ENCODE results near the gene CMPK2.
"Not testable (repeated sequence)": the region's sequence is repeated elsewhere in the genome, so short reads cannot be mapped to it uniquely, and the experiment has no call there.

The CMPK2 gene

DNA sequence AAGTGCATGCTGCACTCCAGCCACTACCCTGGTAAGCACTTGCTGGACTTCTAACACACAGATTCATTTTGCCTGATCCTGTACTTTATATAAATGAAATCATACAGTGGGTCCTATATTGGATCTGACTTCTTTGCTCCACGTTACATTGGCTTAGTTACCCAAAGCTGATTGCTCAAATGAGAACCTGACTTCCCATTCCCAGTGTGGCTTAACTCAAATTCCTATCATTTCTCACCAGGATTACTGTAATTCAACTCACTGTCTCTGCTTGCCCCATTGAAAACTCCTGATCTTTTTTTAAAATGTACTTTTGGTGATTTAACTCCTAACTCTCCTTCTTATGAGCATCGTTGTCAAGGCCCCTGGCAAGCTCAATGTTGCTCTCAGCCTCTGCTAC is 13.3 kb upstream of the CMPK2 start:
- no peak for DNase-seq

DNA sequence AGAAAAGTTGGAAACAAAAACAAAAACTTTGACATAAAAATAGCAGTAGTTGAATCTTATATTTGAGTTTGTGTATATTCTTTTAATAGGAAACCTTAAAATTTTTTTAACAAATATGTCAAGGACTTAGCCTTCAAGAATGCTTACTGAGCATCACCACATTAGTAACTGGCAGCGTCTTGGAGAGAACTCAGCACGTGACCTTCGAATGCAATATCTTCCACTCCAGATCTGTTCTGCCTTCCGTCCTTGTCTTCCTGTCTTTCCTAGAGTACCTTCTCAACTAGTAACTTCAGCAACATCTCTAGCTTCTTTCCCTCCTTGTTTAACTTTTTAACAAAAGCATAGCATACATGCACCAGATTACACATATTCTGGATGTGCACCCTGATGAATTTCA is 12.8 kb upstream of the CMPK2 start:
- DNase-seq = no peak

GRCh38 chr2:6877402-6878304 is 11.9 kb upstream of the CMPK2 start, which contains the start of gene RSAD2:
Gene RSAD2 (plus strand): TSS chr2:6877777. CDS start chr2:6877801, 24 bp downstream.
- DNase-seq = peak; percentile 16

GRCh38 chr2:6876309-6876708 is 10.6 kb upstream of the CMPK2 start:
- DNase-seq = no peak

GRCh38 chr2:6874032-6874431 is 8.3 kb upstream of the CMPK2 start:
- DNase-seq = no peak

DNA sequence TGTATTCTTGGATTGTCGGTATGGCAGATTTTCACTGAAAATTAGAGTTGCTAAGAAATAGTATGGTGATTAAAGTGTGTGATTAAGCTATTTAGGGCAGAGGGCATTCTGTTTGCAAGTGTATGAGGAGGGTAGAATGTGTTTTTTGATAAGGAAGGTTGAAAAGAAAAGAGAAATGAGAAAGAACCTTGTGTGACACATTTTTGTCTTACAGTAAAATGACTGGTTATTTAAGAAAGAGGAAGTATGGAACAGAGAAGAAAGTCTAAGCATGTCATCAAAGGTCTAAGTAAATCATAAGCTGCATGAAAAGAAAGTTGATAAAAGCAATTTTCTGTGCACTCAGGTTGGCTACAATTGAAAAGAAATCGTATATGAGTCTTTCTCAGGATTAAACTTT is 6.7 kb upstream of the CMPK2 start:
- DNase-seq = no peak

DNA sequence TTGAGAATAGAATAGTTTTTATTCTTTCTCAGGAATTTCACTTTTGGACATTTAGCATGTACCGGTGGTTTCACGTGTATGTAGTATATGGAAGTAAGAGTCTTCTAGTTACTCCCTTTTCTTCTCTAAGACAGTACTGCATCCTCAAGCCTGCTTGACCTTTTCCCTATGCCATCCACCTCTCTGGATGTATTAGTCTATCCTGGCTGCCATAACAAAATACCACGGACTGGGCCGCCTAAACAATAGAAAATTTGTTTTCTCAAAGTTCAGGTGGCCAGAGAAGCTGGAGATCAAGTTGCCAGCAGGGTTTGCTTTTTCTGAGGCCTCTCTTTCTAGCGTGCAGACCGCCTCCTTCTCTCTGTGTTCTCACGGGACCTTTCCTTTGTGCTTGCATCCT is 1.3 kb upstream of the CMPK2 start:
- DNase-seq = no peak

DNA sequence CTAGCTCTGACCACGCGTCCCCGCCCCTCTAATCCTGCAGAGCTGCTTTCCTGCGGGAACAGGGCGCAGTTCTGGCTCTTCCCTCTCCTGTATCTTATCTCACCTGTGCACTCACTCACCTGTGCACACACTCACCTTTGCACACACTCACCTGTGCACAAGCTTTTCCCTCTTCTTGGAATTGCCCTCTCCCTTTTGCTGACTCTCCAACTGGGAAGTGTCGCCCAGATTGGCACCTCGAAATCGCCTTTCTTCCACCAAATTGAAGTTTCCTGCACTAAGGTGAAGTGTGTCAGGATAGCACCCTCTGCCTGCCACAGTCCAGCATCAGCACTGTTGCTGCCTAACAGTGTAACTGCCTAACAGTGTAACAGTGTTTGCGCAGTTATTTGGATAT is 566 bp upstream of the CMPK2 start:
- DNase-seq = peak; percentile 30

DNA sequence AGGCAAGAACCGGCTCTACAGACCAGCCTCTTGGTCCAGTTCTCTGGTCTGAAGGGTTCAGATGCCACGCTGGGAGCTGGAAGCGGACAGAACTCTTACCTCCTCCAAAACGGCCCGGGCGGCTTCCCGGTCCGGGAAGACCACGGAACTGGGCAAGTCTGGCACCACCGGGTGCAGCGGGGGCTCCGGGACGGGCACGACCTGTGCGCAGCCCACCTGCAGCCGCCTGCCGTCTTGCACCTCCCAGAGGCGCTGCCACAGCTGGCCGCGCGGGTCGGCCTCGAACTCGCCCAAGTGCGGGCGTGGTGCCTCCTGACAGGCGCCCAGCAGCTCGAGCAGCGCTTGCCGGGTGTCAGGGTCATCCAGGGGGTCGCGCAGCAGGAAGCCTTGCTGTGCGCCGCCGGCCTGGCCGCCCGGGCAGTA is 773 bp downstream of the CMPK2 start:
- DNase-seq = no peak

DNA sequence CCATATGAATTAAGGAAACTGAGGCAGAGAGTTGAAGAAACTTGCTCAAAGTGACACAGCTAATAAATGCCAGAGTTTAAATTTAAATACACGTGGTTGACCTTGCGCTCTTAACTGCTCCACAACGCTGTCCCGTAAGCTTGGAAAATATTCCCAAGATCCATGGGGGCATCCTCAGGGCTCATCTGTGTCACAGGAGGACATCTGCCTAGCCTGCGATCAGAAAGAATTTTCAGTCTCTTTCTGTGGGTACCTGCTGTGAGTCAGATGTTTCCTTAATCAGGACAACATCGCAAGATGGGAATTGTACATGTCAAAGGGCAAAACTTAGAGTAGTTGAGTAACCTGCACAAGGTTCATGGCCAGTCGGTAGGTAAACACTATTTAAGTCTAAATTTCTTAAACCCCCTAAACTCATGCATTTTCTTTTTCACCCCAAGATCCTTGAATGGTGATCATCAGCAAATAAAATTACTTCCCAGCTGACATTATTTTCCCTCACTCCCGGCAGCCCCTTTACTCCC is 1.4 kb downstream of the CMPK2 start:
- no peak for DNase-seq

DNA sequence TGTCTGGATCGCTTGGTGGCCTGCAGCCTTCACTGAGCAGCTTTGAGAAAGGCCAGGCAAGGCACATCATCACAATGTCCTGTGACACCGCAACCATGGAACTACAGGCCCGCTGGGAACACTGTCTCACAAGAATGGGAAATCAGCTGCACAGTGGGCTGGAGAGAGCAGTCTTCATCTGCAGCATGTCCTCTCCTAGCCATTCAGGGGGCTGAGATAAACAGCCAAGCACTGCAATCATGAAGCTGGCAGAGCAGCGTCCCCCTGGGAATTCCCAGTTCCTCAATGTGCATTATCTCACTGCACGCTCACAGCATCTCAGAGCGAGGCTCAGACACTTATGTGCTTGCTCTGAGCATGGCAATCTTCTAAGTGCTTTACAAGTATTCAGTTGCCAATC is 1.9 kb downstream of the CMPK2 start:
- no peak for DNase-seq

GRCh38 chr2:6860296-6860695 is 5.4 kb downstream of the CMPK2 start:
- no peak for DNase-seq

- DNase-seq = not testable (repeated sequence)
These were observed 7.2 kb downstream of the CMPK2 start for GRCh38 chr2:6858466-6859027.

DNA sequence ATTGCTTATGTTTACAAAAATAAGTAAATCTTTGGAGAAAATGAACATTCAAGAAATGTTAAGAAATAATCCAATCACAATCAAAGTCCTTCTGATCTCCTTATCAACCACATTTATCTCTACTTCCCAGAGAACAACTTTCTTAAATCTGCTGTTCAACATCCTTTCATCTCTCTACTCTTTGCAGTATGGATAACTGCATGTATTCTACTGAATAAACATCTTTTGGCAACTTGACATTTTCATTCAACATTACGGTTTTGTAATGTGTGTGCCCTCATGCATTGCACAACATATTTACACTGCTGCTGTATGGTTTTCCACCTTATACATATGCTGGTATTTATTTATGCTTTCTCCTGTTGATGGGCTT is 9.2 kb downstream of the CMPK2 start:
- no peak for DNase-seq

GRCh38 chr2:6855860-6856547 is 9.7 kb downstream of the CMPK2 start:
- DNase-seq = no peak

DNA sequence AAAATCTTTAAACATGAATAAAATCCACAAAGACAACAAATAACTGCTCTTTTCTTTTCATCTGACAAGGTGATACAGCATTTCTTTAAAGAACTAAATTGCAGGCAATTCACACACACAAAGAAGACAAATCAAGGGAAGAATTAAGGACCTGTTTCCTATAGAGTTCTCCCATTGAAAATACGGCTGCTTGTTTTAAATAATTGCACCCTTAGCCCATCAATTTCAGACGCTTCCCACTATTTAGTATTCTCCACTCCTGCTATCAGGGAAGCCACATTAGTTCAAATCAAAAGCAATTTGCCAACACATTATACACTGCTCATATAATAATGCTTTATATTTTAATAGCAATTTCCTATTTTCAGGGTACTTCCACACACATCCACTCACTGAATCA is 11.3 kb downstream of the CMPK2 start:
- DNase-seq = no peak

DNA sequence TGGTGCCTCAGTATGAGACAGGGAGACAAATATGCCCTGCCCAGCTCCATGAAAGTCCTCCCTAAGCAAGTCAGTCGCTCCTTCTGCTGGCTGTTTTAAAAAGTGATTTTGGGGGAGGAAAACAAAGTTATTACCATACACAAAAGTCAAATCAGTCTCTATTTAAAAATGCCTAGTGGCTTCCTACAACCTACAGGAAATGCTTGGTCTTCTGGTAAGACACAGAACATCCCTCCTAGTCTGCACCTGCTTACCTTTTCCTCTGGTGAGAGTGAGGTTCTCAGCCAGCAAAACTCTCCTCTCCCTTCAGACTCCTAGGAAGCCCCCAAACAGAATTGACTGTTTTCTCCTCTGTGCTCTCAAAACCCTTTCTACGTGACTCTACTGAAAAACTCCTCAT is 13.5 kb downstream of the CMPK2 start:
- DNase-seq = no peak

- no peak for DNase-seq
These were observed 18.6 kb downstream of the CMPK2 start for GRCh38 chr2:6846967-6847681.

GRCh38 chr2:6846540-6846939 is 19.2 kb downstream of the CMPK2 start:
- DNase-seq = no peak

GRCh38 chr2:6845903-6846302 is 19.8 kb downstream of the CMPK2 start:
- DNase-seq = no peak

DNA sequence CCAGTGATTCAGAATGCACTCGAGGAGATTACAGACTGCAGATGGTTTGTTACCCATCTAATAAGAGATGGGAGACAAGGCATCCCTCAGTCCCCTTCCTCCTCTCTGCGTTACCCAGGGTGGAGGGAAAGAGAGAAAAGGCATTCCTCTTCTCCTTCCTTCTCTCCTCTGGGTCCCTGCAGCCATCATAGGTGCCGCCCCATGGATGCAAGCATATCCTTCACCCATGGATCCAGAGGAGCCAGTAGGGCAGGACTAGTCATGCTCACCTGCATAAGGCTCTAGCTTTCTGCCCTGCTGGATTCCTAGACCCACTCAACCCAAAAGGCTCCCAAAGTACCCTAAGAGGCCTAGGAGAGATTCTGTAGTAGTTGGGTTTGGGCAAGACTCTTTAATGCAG is 20.4 kb downstream of the CMPK2 start:
- DNase-seq = no peak

- no peak for DNase-seq
These were observed 24.0 kb downstream of the CMPK2 start for GRCh38 chr2:6841537-6842287.
